ENCODE results near the gene DNAJB11.
"Not testable (repeated sequence)": the region's sequence is repeated elsewhere in the genome, so short reads cannot be mapped to it uniquely, and the experiment has no call there.

Gene DNAJB11

GRCh38 chr3:186564586-186564985 is 5.9 kb upstream of the DNAJB11 start:
- no peak overlapping the region for H3K4me3 ChIP-seq (ENCODE audit: low read depth, low read length)
- TF ChIP-seq CTCF (IDR thresholded peaks at IDR 0.05; ENCODE audit: low read depth, low read length, missing control alignments): no peak
- no peak for DNase-seq (ENCODE audit: low read depth)

DNA sequence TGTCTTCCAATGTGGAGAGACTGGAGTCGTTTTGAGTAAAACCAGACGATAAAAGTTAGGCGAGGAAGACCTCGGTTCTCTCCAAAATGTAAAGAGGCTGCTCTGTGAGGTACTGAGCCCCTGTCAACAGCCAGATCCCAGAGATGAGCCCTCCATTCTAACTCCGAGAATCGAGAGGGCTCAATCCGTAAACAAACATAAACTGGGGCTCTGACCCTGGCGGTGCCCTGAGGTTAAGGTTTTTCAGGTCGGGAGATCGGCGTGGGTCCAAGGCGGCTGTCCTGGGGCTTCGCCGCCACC is 3.8 kb upstream of the DNAJB11 start:
- TF ChIP-seq CTCF (IDR thresholded peaks at IDR 0.05; ENCODE audit: low read depth, low read length, missing control alignments): no peak
- no peak for DNase-seq (ENCODE audit: low read depth)

DNA sequence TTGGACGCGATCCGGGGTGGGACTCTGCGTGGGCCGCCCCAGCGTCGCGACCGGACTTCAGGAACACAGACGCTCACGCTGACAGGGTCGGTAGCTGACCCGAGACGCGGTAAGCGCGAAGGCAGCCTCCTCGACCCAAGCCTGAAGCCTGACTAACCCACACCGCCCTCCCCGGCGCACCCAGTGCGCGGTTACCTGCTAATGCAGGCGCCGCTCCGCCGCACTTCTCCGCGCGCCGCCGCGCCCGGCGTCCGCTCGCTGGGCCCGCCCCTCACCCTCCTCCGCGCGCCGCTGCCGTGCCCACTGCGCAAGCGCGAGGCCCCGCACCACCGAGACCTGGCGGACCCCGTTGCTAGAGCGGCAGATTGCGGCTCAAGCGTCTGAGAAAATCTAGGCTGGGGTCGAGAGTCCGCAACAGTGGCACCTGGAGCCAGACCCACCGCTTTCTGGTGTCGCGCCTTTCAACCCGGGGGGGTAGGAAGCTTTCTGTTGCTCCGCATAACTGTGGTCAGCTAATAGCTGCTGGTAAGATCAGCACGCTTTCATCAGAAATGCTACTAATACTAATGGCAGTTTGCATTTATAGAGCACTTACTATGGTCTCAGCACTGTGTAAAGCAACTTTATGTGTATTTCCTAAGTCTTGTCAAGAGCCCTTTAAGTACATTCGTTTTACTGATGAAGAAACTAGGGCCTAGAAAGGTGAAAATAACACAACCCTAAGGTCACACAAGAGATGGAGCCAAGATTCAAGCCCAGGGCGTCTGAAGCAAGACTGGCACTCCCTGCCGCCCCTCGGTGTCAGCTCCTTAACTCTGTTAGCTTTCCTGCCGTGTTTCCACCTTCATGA is 3.2 kb upstream of the DNAJB11 start, which contains the start of gene TBCCD1:
TBCCD1 (minus strand) TSS at position 268 of the 850 bp plus-strand sequence. CDS start 3,010 bp downstream, outside the sequence.
- DNase-seq (ENCODE audit: low read depth): peak; percentile 73
- H3K4me3 ChIP-seq (ENCODE audit: low read depth, low read length): peak within 1 kb of the TSS; percentile 77
- no peak for TF ChIP-seq CTCF (IDR thresholded peaks at IDR 0.05; ENCODE audit: low read depth, low read length, missing control alignments)

More for the DNA sequence above, 3.8 kb upstream of the DNAJB11 start:
- H3K4me3 ChIP-seq (ENCODE audit: low read depth, low read length): peak overlapping the region; percentile 77

DNA sequence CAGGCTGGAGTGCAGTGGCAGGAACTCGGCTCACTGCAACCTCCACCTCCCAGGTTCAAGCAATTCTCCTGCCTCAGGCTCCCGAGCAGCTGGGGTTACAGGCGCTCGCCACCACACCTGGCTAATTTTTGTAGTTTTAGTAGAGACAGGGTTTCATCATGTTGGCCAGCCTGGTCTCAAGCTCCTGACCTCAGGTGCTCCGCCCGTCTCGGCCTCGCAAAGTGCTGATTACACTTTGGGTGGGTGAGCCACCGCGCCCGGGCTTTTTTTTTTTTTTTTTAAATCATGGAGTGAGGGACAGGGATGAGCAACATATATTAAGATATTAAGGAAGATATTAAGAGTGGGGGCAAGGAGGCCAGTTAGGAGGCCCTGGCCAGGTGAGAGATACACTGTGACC is 1.2 kb upstream of the DNAJB11 start:
- H3K4me3 ChIP-seq (ENCODE audit: low read depth, low read length): peak overlapping the region; percentile 81
- not testable (repeated sequence) for DNase-seq (ENCODE audit: low read depth)

GRCh38 chr3:186569779-186570095 is 783 bp upstream of the DNAJB11 start:
- no peak for TF ChIP-seq CTCF (IDR thresholded peaks at IDR 0.05; ENCODE audit: low read depth, low read length, missing control alignments)
- DNase-seq (ENCODE audit: low read depth): no peak
- peak overlapping the region; percentile 81 for H3K4me3 ChIP-seq (ENCODE audit: low read depth, low read length)

DNA sequence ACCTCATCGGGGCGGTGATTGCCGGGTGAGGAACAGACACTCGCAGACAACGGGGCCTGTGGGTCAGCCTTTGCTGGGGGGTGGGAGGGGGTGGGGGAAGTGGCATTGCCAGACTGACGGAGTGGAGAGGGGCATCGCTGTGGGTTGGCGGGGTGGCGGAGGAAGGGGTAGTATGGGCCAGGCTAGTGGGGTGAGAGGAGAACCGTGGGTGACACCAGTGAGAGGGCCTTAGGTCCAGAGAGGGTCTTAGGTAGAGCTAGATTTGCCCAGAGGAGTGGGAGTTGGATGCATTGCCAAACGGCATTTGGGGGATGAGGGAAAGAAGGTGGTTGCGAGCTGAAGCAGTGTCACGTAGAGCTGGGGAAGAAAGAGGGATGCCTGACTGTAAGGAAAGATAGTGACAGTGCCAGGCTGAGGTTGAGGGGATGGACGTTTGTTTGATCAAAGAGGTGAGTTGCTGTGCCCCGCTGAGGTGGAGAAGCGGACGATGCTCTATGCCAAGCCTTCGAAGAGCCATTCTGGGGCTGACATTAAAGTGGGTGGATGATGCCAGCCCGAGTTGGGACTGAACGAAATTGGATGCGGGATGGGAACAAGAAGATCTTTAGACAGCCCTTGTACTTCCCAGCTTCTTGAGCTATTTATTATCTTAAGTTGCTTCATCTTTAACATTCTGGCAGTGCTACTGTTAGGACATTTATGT is 572 bp downstream of the DNAJB11 start:
- DNase-seq (ENCODE audit: low read depth): no peak
- peak overlapping the region; percentile 73 for H3K4me3 ChIP-seq (ENCODE audit: low read depth, low read length)
- TF ChIP-seq CTCF (IDR thresholded peaks at IDR 0.05; ENCODE audit: low read depth, low read length, missing control alignments): no peak

- H3K4me3 ChIP-seq (ENCODE audit: low read depth, low read length): peak overlapping the region; percentile 73
- DNase-seq (ENCODE audit: low read depth): no peak
Measured at GRCh38 chr3:186571644-186572013, 1.1 kb downstream of the DNAJB11 start.

More at GRCh38 chr3:186571644-186572013, 1.1 kb downstream of the DNAJB11 start:
- no peak for TF ChIP-seq CTCF (IDR thresholded peaks at IDR 0.05; ENCODE audit: low read depth, low read length, missing control alignments)
